GM23248 (cell line): ENCODE measurements around the gene CCS. TPM values are rescaled to one million over a fixed set of nuclear protein-coding genes. Genes with fewer than 3 reads are reported as not detected.

Experiments
- DNase-seq: peaks from one replicate; pipeline ENCODE4 v3.0.0-alpha.2; 2015
- H2AFZ ChIP-seq: fragments of 200-600 bp; sonication (generic); 2 replicates; pipeline ENCODE4 v1.6.1; 2016; ENCODE audit warnings: antibody characterized with exemption
- H3F3A ChIP-seq: fragments of 200-600 bp; sonication (generic); 2 replicates; pipeline ENCODE4 v1.6.1; 2016; ENCODE audit warnings: mild to moderate bottlenecking, antibody characterized with exemption, mixed run types; ENCODE audit not compliant: insufficient read depth
- H3K27ac ChIP-seq: fragments of 200-600 bp; sonication (generic); 2 replicates; pipeline ENCODE4 v1.5.1; 2016; ENCODE audit warnings: mild to moderate bottlenecking
- H3K27me3 ChIP-seq: fragments of 200-600 bp; sonication (generic); replicated peaks from 2 replicates; pipeline ENCODE4 v1.6.1; 2016; ENCODE audit warnings: mild to moderate bottlenecking; ENCODE audit not compliant: insufficient read depth
- H3K36me3 ChIP-seq: fragments of 200-600 bp; sonication (generic); 2 replicates; pipeline ENCODE4 v1.6.1; 2016; ENCODE audit warnings: low read depth, mild to moderate bottlenecking
- H3K4me1 ChIP-seq: fragments of 200-600 bp; sonication (generic); 2 replicates; pipeline ENCODE4 v1.6.1; 2016; ENCODE audit warnings: mild to moderate bottlenecking; ENCODE audit not compliant: insufficient read depth
- H3K4me2 ChIP-seq: fragments of 200-600 bp; sonication (generic); one replicate; pipeline ENCODE4 v1.6.1; 2016; ENCODE audit warnings: mild to moderate bottlenecking; ENCODE audit not compliant: unreplicated experiment
- H3K4me3 ChIP-seq: fragments of 200-600 bp; sonication (generic); 2 replicates; pipeline ENCODE4 v1.5.1; 2016; ENCODE audit warnings: mild to moderate bottlenecking
- H3K79me2 ChIP-seq: fragments of 200-600 bp; sonication (generic); 2 replicates; pipeline ENCODE4 v1.6.1; 2016; ENCODE audit warnings: mild to moderate bottlenecking; ENCODE audit not compliant: insufficient read depth
- H3K9ac ChIP-seq: fragments of 200-600 bp; sonication (generic); 2 replicates; pipeline ENCODE4 v1.6.1; 2016; ENCODE audit warnings: mild to moderate bottlenecking
- H3K9me2 ChIP-seq: fragments of 200-600 bp; sonication (generic); 2 replicates; pipeline ENCODE4 v1.6.1; 2016; ENCODE audit warnings: mixed run types, mild to moderate bottlenecking, moderate library complexity; ENCODE audit not compliant: insufficient read depth
- H3K9me3 ChIP-seq: fragments of 200-600 bp; sonication (generic); one replicate; pipeline ENCODE4 v1.6.1; 2017; ENCODE audit warnings: low read depth
- H4K20me1 ChIP-seq: fragments of 200-600 bp; sonication (generic); 2 replicates; pipeline ENCODE4 v1.6.0; 2016; ENCODE audit not compliant: insufficient read depth
- EZH2 ChIP-seq: fragments of 200-600 bp; sonication (generic); IDR thresholded peaks from 2 replicates; pipeline ENCODE4 v1.6.1; 2018; ENCODE audit warnings: antibody characterized with exemption, mild to moderate bottlenecking; ENCODE audit not compliant: insufficient read depth, poor library complexity, severe bottlenecking
- EZH2phosphoT487 ChIP-seq: fragments of 200-600 bp; sonication (generic); IDR thresholded peaks from 2 replicates; pipeline ENCODE4 v1.6.1; 2018; ENCODE audit warnings: antibody characterized with exemption, moderate library complexity, mild to moderate bottlenecking, low read depth; ENCODE audit not compliant: insufficient read depth
- WGBS, 2 experiments: methylation state at CpG; one replicate each; pipeline ENCODE4 v1.1.6; 2015 to 2017; ENCODE audit warnings: low lambda C conversion rate in 2 of 2, low coverage in 1 of 2; ENCODE audit errors: missing lambda C conversion rate in 2 of 2; 5-methylcytosine and 5-hydroxymethylcytosine counted together
- in situ Hi-C: fragments of 300-500 bp; cut with MboI; formaldehyde crosslinking; loops from 2 replicates; pipeline ENCODE4 v1.15.0; 2020
- polyA plus RNA-seq: library from polyadenylated mRNA; unstranded; fragments of >200 nt; fragmentation: Nextera tagmentation; extraction: Ambion mirVana; gene quantifications from 2 replicates; pipeline ENCODE4 v1.2.1, GENCODE V29; 2016
- total RNA-seq: library from RNA; depleted of rRNA; stranded (reverse); fragments of >200 nt; shearing (Covaris generic); gene quantifications from 2 replicates; pipeline ENCODE4 v1.2.3, GENCODE V29; 2014

CCS gene
- total and polyA plus RNA-seq, 2 experiments from 2014 or later, result 28.0 to 44.2 TPM

GRCh38 chr11:66546368-66546965 lies 46.5 kb upstream of the CCS start, which contains the start of gene ACTN3:
Gene ACTN3, plus strand, starts transcription at chr11:66546903. Its CDS starts 35 bp downstream, at chr11:66546938.
- Histone ChIP-seq H3K27ac (peak within 1 kb of the TSS; percentile 44), H3K4me1 (peaks cover 15% of the 10 kb centered on the region; the same call in 1 of the 2 replicates), H3K36me3 (no peaks in the 10 kb centered on the region), H3K27me3 (no peaks in the 10 kb centered on the region), H3K9me3 (no peaks in the 10 kb centered on the region), H3K4me2 (peak within 1 kb of the TSS; percentile 99), H3K9me2 (no peaks in the 10 kb centered on the region), H4K20me1 (no peaks in the 10 kb centered on the region), H2AFZ (peak within 1 kb of the TSS; percentile 81), H3K4me3 (peak within 1 kb of the TSS; percentile 91), H3K9ac (peak within 1 kb of the TSS; percentile 93), H3F3A (no peaks in the 10 kb centered on the region), H3K79me2 (peaks cover 7% of the 10 kb centered on the region; the same call in 1 of the 2 replicates)
- WGBS, 2 experiments, result 2% methylated on average over 31 to 37 of the region's 37 CpGs
- TF ChIP-seq EZH2 (no peak), EZH2phosphoT487 (no peak)
- peak; percentile 36 for DNase-seq
- in situ Hi-C loops, result no loop called here

- TF ChIP-seq EZH2, result no peak
- no peak for TF ChIP-seq EZH2phosphoT487
- no peaks in the 10 kb centered on the region for H4K20me1 ChIP-seq
- DNase-seq, result no peak
Measured at GRCh38 chr11:66546966-66547661, 45.9 kb upstream of the CCS start.

GRCh38 chr11:66547662-66548009 lies 45.3 kb upstream of the CCS start:
- Histone ChIP-seq H3K79me2 (peaks cover 7% of the 10 kb centered on the region; the same call in 1 of the 2 replicates), H3K4me1 (peaks cover 9% of the 10 kb centered on the region; the same call in 1 of the 2 replicates), H3K4me2 (no peak overlapping the region), H2AFZ (no peak overlapping the region), H3K9me2 (no peaks in the 10 kb centered on the region), H3K27me3 (no peaks in the 10 kb centered on the region), H3K9me3 (no peaks in the 10 kb centered on the region), H3K36me3 (no peaks in the 10 kb centered on the region), H3K4me3 (no peak overlapping the region), H4K20me1 (no peaks in the 10 kb centered on the region), H3K27ac (no peak overlapping the region), H3F3A (no peaks in the 10 kb centered on the region), H3K9ac (no peak overlapping the region)
- in situ Hi-C loops, result no loop called here
- TF ChIP-seq EZH2 (no peak), EZH2phosphoT487 (no peak)
- no peak for DNase-seq
- WGBS, 2 experiments, result 41 to 48% methylated on average over 5 of the region's 5 CpGs

More at GRCh38 chr11:66546966-66547661, 45.9 kb upstream of the CCS start:
- in situ Hi-C loops, result no loop called here
- Histone ChIP-seq H3F3A (no peaks in the 10 kb centered on the region), H2AFZ (peak overlapping the region; percentile 78), H3K27ac (no peak overlapping the region), H3K4me1 (peaks cover 15% of the 10 kb centered on the region; the same call in 1 of the 2 replicates), H3K9me3 (no peaks in the 10 kb centered on the region), H3K9me2 (no peaks in the 10 kb centered on the region), H3K4me3 (peak overlapping the region; percentile 91), H3K36me3 (no peaks in the 10 kb centered on the region), H3K4me2 (peak overlapping the region; percentile 66), H3K9ac (peak overlapping the region; percentile 93; the same call in 1 of the 2 replicates), H3K27me3 (no peaks in the 10 kb centered on the region), H3K79me2 (peaks cover 7% of the 10 kb centered on the region; the same call in 1 of the 2 replicates)
- 20 to 24% methylated on average over 16 to 18 of the region's 18 CpGs for WGBS, 2 experiments

GRCh38 chr11:66548041-66548440 lies 44.9 kb upstream of the CCS start:
- no peaks in the 10 kb centered on the region for H3K27me3 ChIP-seq
- H3K79me2 ChIP-seq, result peaks cover 7% of the 10 kb centered on the region; the same call in 1 of the 2 replicates
- TF ChIP-seq EZH2 (no peak), EZH2phosphoT487 (no peak)
- no peaks in the 10 kb centered on the region for H3F3A ChIP-seq
- H3K9ac ChIP-seq, result no peak overlapping the region
- no peaks in the 10 kb centered on the region for H3K36me3 ChIP-seq
- no peak for DNase-seq
- no peak overlapping the region for H3K27ac ChIP-seq
- WGBS, 2 experiments, result 21 to 49% methylated on average over 6 to 11 of the region's 11 CpGs
- no peaks in the 10 kb centered on the region for H3K9me2 ChIP-seq
- H2AFZ ChIP-seq, result no peak overlapping the region
- H3K4me3 ChIP-seq, result no peak overlapping the region
- in situ Hi-C loops, result no loop called here
- H3K9me3 ChIP-seq, result no peaks in the 10 kb centered on the region
- H3K4me1 ChIP-seq, result peaks cover 7% of the 10 kb centered on the region; the same call in 1 of the 2 replicates
- no peak overlapping the region for H3K4me2 ChIP-seq
- H4K20me1 ChIP-seq, result no peaks in the 10 kb centered on the region
